Measurements from ENCODE around the gene DNMT3A. TPM values are rescaled to one million over a fixed set of nuclear protein-coding genes. Genes with fewer than 3 reads are reported as not detected.

The DNMT3A gene
- total and polyA plus RNA-seq, 2 of the 8 experiments (the other 6 are each of a cell fraction or from before 2014, with no cell fraction given), result 33.6 to 178 TPM

GRCh38 chr2:25246001-25246400, 95.7 kb downstream of the DNMT3A start (continued):
- TF ChIP-seq NRF1 (IDR thresholded peaks at IDR 0.05; ENCODE audit: low read depth, low read length) (no peak), RFX5 (IDR thresholded peaks at IDR 0.05; ENCODE audit: borderline replicate concordance, low read depth, low read length) (no peak), CTBP2 (IDR thresholded peaks at IDR 0.05; ENCODE audit: borderline replicate concordance, insufficient read depth, insufficient read length, low read length) (no peak)
